ENCODE data around the gene TNIK. TPM values are rescaled to one million over a fixed set of nuclear protein-coding genes. Genes with fewer than 3 reads are reported as not detected.

TNIK gene
- total RNA-seq, 6 experiments from 2014 or later, result 10.6 to 17.2 (median 11.8) TPM

DNA sequence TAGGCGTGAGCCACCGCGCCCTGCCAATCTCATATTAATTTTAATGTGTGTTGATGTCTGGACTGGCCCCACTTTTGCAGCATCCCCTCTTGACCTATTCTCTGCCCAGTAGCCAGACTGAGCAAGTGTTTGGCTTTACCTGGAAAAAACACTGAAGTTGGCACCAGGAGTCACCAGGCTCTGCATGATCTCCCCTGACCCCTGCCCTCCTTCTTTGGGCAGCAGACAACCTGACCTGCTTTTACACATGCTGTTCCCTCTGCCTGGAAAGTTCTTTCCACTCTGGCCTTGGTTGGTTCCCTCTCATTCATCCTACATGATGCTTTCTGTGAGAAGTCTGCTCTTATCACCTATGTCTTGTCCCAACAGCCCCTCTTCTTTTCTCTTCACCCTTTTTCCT lies 365.8 kb downstream of the TNIK start:
- Mint-ChIP-seq H3K9me3 (no peaks in the 10 kb centered on the region), H3K4me3 (no peak overlapping the region), H3K27ac (no peak overlapping the region), H3K36me3 (ENCODE audit: low read depth) (peaks cover 27% of the 10 kb centered on the region), H3K27me3 (ENCODE audit: insufficient read depth) (no peaks in the 10 kb centered on the region), H3K4me1 (ENCODE audit: low read depth) (peaks cover 17% of the 10 kb centered on the region)
- TF ChIP-seq, protein P1, sequence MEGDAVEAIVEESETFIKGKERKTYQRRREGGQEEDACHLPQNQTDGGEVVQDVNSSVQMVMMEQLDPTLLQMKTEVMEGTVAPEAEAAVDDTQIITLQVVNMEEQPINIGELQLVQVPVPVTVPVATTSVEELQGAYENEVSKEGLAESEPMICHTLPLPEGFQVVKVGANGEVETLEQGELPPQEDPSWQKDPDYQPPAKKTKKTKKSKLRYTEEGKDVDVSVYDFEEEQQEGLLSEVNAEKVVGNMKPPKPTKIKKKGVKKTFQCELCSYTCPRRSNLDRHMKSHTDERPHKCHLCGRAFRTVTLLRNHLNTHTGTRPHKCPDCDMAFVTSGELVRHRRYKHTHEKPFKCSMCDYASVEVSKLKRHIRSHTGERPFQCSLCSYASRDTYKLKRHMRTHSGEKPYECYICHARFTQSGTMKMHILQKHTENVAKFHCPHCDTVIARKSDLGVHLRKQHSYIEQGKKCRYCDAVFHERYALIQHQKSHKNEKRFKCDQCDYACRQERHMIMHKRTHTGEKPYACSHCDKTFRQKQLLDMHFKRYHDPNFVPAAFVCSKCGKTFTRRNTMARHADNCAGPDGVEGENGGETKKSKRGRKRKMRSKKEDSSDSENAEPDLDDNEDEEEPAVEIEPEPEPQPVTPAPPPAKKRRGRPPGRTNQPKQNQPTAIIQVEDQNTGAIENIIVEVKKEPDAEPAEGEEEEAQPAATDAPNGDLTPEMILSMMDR (IDR thresholded peaks at IDR 0.05), result no peak
- no peak for DNase-seq

DNA sequence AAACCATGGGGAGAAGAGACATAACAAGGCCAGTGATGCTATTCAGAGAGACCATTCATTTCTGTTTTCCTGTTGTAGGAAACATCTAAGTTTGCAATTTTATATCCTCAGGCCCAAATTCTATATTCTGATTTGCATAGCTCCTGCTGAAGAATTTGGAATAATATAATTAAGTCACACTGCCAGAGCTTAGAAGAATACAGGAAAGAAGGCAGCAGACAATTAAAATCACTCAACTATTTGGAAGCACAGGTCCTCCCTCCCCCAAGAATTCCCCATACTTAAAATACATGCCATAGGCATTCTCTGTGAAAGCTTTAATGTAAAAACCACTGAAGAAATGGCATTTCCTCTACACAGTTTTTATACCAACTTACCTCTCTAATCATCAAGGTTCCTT lies 366.7 kb downstream of the TNIK start:
- peaks cover 21% of the 10 kb centered on the region for H3K36me3 Mint-ChIP-seq (ENCODE audit: low read depth)
- TF ChIP-seq, protein P1 (IDR thresholded peaks at IDR 0.05), result no peak
- no peaks in the 10 kb centered on the region for H3K9me3 Mint-ChIP-seq
- no peak overlapping the region for H3K27ac Mint-ChIP-seq
- no peak overlapping the region for H3K4me3 Mint-ChIP-seq
- H3K27me3 Mint-ChIP-seq (ENCODE audit: insufficient read depth), result no peaks in the 10 kb centered on the region
- DNase-seq, result no peak
- H3K4me1 Mint-ChIP-seq (ENCODE audit: low read depth), result peaks cover 26% of the 10 kb centered on the region

DNA sequence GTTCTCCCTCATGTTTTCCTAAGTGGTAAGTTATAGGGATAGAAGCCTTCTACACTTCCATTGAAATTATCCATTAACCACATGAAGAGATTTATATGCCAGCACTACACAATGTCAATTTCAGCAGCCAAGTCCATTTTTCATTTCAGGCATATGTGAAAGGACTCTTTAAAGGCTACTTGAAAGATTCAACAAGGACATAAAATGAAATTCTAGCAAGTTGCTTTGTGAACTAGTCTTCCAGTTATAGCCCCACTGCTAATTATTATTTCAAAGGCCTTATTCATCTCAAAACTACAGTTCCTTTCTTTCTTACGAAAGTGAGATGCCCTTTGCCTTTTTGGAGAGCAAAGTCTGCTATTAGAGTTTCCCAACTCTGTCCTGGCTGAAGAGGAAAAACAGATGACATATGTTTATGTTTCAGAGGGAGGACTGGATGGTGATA lies 367.7 kb downstream of the TNIK start:
- TF ChIP-seq, protein P1 (IDR thresholded peaks at IDR 0.05), result no peak
- Mint-ChIP-seq H3K36me3 (ENCODE audit: low read depth) (peaks cover 17% of the 10 kb centered on the region), H3K27me3 (ENCODE audit: insufficient read depth) (no peaks in the 10 kb centered on the region), H3K9me3 (no peaks in the 10 kb centered on the region), H3K4me3 (no peak overlapping the region), H3K4me1 (ENCODE audit: low read depth) (peaks cover 36% of the 10 kb centered on the region), H3K27ac (no peak overlapping the region)
- no peak for DNase-seq

DNA sequence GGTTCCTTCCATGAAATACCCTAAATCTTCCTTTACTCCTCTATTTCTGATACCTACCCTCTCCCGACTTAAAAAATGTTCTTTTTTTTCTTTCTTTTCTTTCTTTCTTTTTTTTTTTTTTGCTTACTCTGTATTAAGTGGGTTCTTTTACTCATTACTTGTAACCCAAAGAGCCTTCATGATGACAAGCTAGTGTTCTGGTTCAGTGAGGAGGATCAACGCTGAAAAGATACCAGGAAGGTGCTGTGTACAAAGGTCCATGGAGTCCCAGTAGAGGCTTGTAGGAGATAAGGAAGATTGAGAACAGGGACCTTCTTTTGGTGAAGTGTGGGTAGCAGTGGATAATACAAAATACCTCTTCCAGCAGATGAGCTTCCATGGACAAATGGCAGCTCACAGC lies 369.9 kb downstream of the TNIK start:
- TF ChIP-seq, protein P1 (IDR thresholded peaks at IDR 0.05), result no peak
- Mint-ChIP-seq H3K27me3 (ENCODE audit: insufficient read depth) (no peaks in the 10 kb centered on the region), H3K4me3 (no peak overlapping the region)

DNA sequence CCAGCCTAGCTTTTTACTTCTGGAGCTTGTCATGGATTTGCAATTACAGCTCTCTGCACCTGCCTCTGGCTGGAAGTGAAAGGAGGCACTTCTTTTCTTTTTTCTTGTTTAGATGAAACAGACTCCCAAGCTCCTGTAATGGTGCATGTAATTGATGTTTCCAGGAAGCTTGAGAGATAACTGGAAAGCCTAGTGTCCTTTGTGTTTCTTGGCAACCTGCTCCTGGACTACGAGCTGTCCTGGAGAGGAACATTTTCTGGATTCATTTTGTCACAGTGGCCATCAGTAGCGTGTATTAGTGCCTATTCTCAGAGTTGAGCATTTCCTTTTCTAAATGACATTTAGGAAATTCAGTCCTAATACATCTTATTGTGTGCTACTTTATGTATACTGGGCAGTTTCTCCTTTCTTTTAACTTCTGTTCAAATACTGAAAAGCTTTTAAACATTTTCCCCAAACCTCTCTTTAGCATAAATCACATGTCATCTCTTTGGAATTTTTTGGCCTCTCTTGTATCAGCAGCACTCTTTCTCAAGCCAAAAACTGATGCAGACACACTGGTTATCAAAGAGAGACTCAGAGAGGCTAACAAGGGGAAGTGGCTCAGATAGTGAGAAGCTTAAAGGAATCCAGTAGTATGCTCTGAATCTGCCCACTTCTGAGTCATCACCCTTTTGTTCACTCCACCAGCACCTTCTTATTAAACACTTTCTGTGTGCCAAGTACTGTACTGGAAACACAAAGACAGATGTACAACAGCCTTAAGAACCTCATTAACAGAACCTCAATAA lies 371.0 kb downstream of the TNIK start:
- H3K4me1 Mint-ChIP-seq (ENCODE audit: low read depth), result peaks cover 37% of the 10 kb centered on the region
- DNase-seq, result peak; percentile 84
- TF ChIP-seq, protein P1 (IDR thresholded peaks at IDR 0.05), result no peak
- H3K9me3 Mint-ChIP-seq, result no peaks in the 10 kb centered on the region
- no peaks in the 10 kb centered on the region for H3K27me3 Mint-ChIP-seq (ENCODE audit: insufficient read depth)
- H3K4me3 Mint-ChIP-seq, result peak overlapping the region; percentile 68
- peak overlapping the region; percentile 73 for H3K27ac Mint-ChIP-seq
- peaks cover 11% of the 10 kb centered on the region; the same call in 1 of the 2 replicates for H3K36me3 Mint-ChIP-seq (ENCODE audit: low read depth)

More for the DNA sequence above, 369.9 kb downstream of the TNIK start:
- Mint-ChIP-seq H3K9me3 (no peaks in the 10 kb centered on the region), H3K27ac (no peak overlapping the region), H3K4me1 (ENCODE audit: low read depth) (peaks cover 37% of the 10 kb centered on the region), H3K36me3 (ENCODE audit: low read depth) (peaks cover 10% of the 10 kb centered on the region)
- DNase-seq, result no peak

Data from HFFc6 (cell line).